Measurements from ENCODE around the gene RAB20.

Gene RAB20

GRCh38 chr13:110531100-110531499 lies 30.4 kb downstream of the RAB20 start:
- no peak for DNase-seq (ENCODE audit: low read depth in 3 of 3, low spot score in 1 of 3)

GRCh38 chr13:110529522-110530311 lies 31.8 kb downstream of the RAB20 start:
- DNase-seq (ENCODE audit: low read depth in 3 of 3, low spot score in 1 of 3) = no peak

GRCh38 chr13:110528911-110529310 lies 32.6 kb downstream of the RAB20 start:
- DNase-seq (ENCODE audit: low read depth in 3 of 3, low spot score in 1 of 3) = no peak

- DNase-seq (ENCODE audit: low read depth in 3 of 3, low spot score in 1 of 3) = no peak
Measured at GRCh38 chr13:110528371-110528770, 33.2 kb downstream of the RAB20 start.

GRCh38 chr13:110525328-110526319 lies 35.9 kb downstream of the RAB20 start:
- DNase-seq (ENCODE audit: low read depth in 3 of 3, low spot score in 1 of 3) = no peak

- no peak for DNase-seq (ENCODE audit: low read depth in 3 of 3, low spot score in 1 of 3)
Measured at GRCh38 chr13:110524541-110525257, 36.8 kb downstream of the RAB20 start.

- no peak for DNase-seq (ENCODE audit: low read depth in 3 of 3, low spot score in 1 of 3)
Measured at GRCh38 chr13:110523838-110524540, 37.5 kb downstream of the RAB20 start.

GRCh38 chr13:110523180-110523579 lies 38.3 kb downstream of the RAB20 start:
- no peak for DNase-seq (ENCODE audit: low read depth in 3 of 3, low spot score in 1 of 3)

GRCh38 chr13:110522721-110523120 lies 38.8 kb downstream of the RAB20 start:
- DNase-seq (ENCODE audit: low read depth in 3 of 3, low spot score in 1 of 3) = no peak

GRCh38 chr13:110521946-110522345 lies 39.6 kb downstream of the RAB20 start:
- DNase-seq (ENCODE audit: low read depth in 3 of 3, low spot score in 1 of 3) = no peak

GRCh38 chr13:110521296-110521680 lies 40.2 kb downstream of the RAB20 start:
- DNase-seq (ENCODE audit: low read depth in 3 of 3, low spot score in 1 of 3) = no peak

- no peak for DNase-seq (ENCODE audit: low read depth in 3 of 3, low spot score in 1 of 3)
Measured at GRCh38 chr13:110520431-110521295, 40.9 kb downstream of the RAB20 start.

- DNase-seq (ENCODE audit: low read depth in 3 of 3, low spot score in 1 of 3) = no peak
Measured at GRCh38 chr13:110519506-110519905, 42.0 kb downstream of the RAB20 start.

GRCh38 chr13:110519046-110519445 lies 42.5 kb downstream of the RAB20 start:
- DNase-seq (ENCODE audit: low read depth in 3 of 3, low spot score in 1 of 3) = no peak

GRCh38 chr13:110518571-110518970 lies 43.0 kb downstream of the RAB20 start:
- no peak for DNase-seq (ENCODE audit: low read depth in 3 of 3, low spot score in 1 of 3)

GRCh38 chr13:110518226-110518525 lies 43.3 kb downstream of the RAB20 start:
- DNase-seq (ENCODE audit: low read depth in 3 of 3, low spot score in 1 of 3) = no peak

GRCh38 chr13:110517505-110518225 lies 43.9 kb downstream of the RAB20 start:
- no peak for DNase-seq (ENCODE audit: low read depth in 3 of 3, low spot score in 1 of 3)

- DNase-seq (ENCODE audit: low read depth in 3 of 3, low spot score in 1 of 3) = no peak
Measured at GRCh38 chr13:110516500-110516899, 45.0 kb downstream of the RAB20 start.

GRCh38 chr13:110512198-110512740 lies 49.3 kb downstream of the RAB20 start:
- no peak for DNase-seq (ENCODE audit: low read depth in 3 of 3, low spot score in 1 of 3)

Data from stimulated activated CD4-positive, alpha-beta T cell treated with anti-CD3 and anti-CD28 coated beads, TNF-alpha, amount 100 ng/mL, for 1 hour (primary cell).